SK-N-DZ (cell line): ENCODE measurements around the gene ACKR3. TPM values are rescaled to one million over a fixed set of nuclear protein-coding genes. Genes with fewer than 3 reads are reported as not detected.

ENCODE experiments used
- DNase-seq: peaks from one replicate; pipeline ENCODE4 v3.0.0-alpha.2; 2015; ENCODE audit warnings: low spot score
- polyA plus RNA-seq, 2 experiments: library from polyadenylated mRNA; depleted of rRNA; stranded (reverse); fragments of >200 nt; gene quantifications; 2 replicates each; pipeline ENCODE4 v1.2.3, GENCODE V29; 2014

The ACKR3 gene
- polyA plus RNA-seq (2014; cell fraction: cytosol; rRNA removed): 0.93 and 1.4 TPM in 2 replicates
- polyA plus RNA-seq (2014; cell fraction: nucleus; rRNA removed): 1.5 and 1.9 TPM in 2 replicates

DNA sequence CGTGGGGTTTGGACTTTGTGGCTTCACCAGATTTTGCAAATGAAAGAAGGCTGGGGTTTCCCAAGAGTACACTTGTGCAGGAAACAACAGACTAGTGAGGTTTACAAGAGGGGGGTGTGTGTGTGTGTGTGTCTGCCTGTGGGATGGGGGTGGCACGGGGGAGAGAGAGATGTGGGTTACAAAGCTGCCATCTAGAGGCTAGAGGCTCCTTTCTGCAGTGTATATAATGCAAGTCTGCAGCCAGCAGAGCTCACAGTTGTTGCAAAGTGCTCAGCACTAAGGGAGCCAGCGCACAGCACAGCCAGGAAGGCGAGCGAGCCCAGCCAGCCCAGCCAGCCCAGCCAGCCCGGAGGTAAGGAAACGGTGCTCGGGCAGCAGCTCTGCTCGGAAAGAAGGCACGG lies at the start of gene ACKR3:
ACKR3 (plus strand) TSS at position 253 of the 401 bp plus-strand sequence. CDS start 10,641 bp downstream, outside the sequence.
- DNase-seq: peak; percentile 49

DNA sequence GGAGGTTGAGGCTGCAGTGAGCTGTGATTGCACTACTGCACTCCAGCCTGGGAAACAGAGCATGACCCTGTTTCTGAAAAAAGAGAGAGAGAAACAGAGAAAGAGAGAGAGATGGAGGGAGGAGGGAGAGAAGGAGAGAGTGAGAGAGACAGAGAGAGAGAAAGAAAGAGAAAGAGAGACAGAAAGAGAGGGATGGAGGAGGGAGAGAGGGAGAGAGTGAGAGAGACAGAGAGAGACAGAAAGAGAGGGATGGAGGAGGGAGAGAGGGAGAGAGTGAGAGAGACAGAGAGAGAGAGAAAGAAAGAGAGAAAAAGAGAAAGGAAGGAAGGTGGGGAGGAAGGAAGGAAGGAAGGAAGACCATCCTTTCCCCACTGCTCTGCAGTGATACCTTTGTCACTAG lies 48.1 kb upstream of the ACKR3 start:
- no peak for DNase-seq

DNA sequence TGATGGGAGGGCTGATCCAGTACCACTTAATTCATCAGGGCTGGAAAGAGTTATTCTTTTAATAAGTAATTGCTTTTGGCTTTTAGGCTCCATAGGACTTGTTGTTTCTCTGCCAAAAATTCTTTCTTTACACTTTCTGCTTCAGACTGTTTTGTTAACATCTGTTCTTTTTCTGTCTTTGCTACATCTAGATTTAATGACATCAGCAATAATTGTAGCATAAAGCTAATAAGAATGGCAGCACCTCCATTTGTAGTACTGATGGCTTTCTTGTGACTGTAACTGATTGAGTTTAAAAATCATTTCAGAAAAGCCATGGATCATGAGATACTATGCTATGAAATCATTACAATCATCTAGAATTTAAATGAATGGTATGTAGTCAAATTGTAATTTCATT lies 46.4 kb upstream of the ACKR3 start:
- no peak for DNase-seq

DNA sequence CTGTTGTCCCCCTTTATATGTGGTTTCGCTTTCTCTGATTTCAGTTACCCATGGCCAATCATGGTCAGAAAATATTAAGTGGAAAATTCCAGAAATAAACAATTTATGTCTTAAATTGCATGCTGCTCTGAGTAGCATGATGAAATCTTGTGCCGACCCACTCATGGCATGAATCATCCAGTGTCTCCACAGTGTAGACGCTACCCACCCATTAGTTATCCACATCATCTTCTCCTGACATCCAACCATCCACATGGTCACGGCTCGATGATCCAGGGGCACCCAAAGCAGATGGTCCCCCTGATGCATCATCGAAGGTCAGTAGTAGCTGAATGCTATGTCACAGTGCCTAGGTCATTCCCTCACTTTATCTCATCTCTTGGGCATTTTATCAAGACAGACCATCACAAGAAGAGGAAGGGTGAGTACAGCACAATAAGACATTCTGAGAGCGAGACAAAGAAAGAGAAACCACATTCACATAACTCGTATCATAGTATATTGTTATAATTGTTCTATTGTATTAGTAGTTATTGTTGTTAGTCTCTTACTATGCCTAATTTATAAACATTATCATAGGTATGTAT lies 44.1 kb upstream of the ACKR3 start:
- DNase-seq: no peak

DNA sequence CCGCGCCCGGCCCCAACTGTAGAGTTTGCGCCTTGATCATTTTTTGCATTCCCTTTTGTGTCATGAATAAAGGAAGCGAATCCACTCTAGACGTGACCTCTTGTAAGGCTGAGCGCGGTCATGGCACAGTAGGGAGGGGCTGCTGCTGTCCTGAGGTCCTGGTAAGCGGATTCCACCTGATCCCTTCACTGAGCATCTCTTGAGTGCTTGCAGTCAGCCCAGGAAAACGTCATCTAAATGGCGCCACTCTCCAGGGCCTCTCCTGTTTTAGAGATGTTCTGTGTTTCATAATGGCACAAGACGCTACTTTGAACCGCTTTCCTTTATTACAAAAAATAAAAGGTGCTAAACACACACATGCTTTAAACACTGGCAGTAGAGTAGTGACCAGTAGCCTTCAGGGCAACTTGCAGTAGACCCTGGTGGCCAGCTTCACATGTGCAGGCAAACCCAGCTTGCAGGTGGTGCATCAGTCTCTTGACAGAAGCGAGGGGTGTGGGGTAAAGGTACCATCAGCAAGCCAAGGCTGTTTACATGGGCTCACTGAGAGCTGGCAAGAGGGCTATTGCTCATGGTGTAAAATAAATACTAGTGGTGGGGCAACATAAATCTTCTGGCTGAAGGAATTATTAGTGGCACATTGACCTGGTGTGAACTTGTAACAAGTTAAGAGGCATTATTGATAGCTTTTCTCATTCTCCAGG lies 43.0 kb upstream of the ACKR3 start:
- no peak for DNase-seq

DNA sequence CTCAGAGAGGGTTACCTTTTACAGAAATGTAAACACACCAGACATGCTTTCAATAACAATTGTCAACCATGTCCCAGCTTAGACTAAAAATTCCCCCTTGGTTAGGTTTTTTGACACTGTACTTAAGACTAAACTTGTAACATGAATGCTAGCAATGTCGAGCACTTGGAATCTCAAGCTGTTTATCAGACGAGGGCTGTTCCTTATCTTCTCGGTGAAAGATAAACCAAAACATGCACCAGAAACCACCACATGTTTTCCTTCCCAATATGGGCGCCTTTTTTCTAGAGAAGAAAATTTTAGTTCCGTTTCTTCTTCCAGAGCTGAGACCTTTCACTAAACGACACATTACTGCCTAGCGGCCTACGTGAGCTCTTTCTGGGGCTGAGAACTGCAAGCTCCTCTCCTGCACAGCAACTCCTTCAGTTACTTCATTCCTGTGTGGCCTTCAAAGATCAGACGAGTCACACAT lies 42.4 kb upstream of the ACKR3 start:
- no peak for DNase-seq

DNA sequence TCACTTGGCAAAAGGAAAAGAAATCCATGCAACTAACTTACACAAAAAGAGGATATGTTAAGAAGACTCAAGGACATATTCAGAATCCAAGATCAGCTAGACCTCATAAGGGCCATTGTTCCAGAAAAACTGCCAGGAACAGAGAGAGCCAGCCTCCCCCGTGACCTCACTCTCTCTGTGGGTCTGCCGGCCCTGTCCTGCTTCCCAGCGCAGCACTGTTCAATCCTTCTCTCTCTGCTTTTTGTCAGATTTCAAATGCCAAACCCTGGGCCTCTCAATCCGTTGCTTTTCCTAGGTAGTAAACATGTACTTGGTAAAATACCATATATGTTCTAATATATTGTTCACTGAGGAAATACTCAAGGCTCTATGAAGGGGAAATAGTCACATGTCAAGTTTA lies 40.0 kb upstream of the ACKR3 start:
- DNase-seq: no peak

DNA sequence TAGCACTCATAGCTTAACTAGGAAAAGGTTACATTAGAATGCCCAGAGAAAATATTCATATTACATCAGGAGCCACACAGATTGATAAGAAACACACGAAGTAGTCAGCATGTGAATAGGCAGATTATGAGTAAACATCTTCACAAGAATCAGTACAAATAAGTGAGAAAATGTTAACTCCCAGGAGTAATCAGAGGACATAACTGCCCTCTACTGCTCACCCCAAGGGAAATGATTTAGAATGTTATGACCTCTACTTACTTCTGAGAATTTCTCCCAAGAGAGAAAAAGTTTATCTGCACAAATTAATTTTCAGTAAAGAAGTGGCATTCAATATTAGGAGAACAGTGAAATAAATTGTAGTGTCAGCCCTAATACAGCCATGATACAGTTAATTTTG lies 39.1 kb upstream of the ACKR3 start:
- no peak for DNase-seq

DNA sequence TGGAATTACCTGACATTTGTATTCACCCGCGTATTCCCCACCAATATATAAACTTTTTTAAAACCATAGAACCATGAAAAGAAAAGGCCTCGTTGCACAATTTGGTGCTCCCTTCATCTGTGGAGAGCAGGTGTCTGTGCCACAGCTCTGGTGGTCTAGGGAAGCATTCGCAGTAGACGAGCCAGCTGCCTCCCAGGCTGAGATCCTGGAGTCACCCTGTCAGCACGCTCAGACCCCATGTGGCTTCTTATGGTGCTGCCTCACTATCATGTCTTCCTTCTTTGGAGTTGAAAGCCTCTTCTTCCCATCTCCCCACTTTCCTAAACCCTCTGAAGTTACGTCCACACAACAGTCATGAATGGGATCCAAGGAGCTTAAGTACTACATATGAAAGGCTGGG lies 38.4 kb upstream of the ACKR3 start:
- DNase-seq: no peak

DNA sequence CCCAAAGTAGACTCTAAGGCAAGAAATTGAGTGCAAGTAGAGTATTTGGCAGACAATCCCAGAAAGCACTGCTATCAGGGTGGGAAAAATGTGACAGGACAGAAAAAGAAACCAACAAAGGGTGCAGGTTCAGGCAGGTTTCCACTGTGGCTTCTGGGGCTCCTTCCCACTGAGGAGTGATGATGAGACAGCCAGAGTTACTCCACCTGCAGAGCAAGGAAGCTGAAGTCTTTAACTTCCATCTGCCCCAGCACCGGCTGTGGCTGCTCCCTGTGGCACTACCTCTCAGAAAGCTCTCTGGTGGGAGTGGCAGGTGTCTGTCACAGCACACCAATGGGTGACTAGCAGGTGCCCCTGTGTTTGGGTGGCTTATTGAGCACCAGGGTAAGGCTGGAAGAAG lies 37.6 kb upstream of the ACKR3 start:
- DNase-seq: no peak

DNA sequence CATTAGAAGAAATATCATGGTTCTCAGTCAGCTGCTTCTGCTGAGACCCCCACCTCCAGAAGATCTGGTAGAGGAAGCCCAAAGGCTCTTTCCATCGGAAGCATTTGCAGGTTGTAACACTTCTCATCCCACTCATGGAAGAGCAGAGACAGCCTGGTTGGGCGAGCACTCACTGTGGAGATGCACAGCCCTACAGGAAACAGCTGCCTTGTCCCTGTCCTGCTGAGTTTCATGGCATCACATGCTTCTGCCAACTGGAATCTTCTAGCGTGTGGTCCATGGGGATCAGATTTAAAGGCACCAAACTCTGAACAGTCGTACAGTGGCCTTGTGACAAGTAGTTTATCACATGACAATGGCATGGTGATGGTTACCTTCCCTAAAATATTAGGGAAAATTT lies 36.3 kb upstream of the ACKR3 start:
- no peak for DNase-seq

DNA sequence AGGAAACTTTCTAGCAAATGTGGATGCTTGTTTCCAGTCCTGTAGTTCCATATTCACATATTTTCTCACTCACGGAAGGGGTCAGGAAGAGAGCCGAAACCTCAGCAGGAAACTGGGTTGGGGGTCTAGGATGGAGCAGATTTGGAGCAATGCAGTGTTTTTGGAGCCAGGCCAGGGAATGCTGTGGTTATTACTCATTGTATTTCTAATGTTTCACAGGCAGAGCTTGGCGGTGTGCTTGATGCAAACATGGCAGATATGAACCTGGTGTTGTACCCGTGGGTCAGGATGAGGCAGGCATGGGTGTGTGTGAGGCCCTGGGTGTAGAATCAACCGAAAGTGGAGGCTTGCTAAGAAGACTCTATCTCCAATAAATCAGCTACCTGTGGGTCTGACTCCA lies 34.6 kb upstream of the ACKR3 start:
- no peak for DNase-seq

DNA sequence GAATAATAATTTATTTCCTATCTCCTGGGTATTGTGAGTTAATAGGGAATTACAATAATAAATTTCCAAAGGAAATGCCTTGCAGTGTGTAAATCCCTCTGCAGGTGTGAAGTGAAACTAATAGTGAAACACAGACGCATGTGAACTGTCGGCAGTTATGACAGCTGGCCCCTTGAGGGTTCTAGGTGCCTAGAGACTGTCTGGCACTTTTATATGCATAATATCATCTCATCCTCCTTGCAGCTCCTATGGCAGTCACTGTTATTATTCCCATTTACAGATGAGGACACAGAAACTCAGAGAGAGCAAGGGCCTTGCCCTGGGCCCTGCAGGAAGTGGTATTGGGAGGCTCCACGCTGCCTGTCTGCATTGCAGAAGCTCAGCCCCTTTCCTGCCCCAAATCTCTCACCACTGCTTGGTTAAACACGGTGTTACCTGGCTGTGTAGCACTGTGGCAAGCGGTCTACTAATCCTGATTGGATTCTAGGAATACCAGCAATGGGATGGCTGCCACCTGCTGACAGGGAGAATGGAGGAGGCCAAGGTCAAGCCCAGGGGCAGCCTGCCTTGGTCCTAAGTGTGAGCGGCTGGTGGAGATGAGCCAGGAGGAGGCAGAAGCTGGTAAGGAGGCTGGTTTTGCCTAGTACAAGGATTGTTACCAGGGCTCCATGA lies 32.8 kb upstream of the ACKR3 start:
- no peak for DNase-seq

DNA sequence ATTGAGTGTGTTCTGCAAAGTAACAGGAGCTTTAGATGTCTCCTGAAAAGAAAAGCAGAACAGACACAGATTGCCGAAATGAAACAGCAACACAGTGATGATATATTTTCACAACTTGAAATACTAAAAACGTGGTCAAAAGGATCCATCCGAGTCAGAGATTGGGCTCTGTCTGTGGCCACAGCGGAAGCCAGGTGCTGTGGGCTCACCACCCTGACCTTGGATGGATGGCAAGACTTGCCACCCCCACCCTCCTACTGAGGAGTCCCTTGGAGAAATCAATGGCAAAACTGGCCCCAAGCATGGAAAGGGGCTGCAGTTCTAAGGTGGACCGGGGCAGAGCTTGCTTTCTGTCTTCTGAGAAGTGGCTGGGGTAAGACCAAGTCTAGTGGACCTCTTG lies 31.4 kb upstream of the ACKR3 start:
- no peak for DNase-seq

DNA sequence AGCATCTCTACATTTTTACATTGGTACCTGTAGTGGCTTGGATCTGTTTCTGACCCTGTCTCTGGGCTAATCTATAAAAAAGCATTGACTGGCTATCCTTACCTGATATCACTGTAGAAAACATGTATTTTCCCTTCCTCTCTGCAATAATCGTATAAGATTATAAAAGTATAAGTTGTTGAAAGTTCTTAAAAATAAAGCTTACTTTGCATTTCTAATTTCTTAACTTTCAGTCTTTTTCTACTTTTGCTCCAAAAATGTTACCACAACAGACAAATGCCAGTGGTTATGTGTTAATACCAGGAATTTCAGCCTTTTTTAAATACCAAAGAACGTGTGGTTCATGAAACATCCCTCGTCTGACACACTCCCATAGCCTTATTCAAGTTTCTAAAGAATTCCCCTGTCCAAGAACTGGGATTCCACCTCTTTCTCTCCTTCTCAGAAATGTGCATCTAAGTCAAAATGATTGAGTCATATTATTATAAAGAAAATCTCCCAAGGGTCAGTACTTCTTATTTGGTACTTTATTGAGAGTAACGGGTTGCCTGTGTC lies 28.5 kb upstream of the ACKR3 start:
- no peak for DNase-seq

DNA sequence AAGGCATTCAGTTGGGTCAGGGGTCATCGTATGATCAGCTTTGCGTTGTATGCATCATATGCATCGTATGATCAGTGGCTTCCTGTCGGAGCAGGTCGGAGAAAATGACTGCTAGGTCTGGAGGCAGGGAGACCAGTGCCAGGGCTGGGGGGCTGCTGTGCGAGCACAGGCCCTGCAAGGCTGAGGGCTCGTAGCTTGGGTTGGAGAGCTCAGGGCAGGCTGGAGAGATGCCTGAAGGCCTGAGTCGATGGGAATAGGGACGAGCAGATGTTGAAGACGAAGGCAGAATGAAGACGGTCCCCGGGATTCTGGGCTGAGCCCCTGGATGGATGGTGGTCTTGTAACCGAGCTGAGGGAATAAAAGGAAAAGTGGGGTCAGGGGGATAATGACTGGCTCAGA lies 25.3 kb upstream of the ACKR3 start:
- no peak for DNase-seq

DNA sequence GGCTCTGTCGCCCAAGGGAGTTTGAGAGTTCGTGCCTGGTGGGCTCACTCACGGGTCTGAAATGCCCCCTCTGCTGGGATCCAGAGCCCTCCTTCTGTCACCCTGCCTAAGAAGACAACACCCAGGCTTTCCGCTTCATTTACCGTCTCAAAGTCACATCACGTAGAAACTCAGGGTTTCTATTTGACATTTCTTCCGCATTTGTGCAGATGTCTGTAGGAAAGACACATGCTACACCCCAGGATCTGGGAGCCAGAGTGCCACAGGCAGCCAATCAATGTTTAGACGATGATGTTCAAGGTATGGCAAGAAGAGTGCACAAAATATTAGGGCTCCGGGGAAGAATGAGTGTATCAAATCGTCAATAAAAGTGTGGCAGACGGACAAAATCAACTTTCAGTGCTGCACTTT lies 24.4 kb upstream of the ACKR3 start:
- no peak for DNase-seq

DNA sequence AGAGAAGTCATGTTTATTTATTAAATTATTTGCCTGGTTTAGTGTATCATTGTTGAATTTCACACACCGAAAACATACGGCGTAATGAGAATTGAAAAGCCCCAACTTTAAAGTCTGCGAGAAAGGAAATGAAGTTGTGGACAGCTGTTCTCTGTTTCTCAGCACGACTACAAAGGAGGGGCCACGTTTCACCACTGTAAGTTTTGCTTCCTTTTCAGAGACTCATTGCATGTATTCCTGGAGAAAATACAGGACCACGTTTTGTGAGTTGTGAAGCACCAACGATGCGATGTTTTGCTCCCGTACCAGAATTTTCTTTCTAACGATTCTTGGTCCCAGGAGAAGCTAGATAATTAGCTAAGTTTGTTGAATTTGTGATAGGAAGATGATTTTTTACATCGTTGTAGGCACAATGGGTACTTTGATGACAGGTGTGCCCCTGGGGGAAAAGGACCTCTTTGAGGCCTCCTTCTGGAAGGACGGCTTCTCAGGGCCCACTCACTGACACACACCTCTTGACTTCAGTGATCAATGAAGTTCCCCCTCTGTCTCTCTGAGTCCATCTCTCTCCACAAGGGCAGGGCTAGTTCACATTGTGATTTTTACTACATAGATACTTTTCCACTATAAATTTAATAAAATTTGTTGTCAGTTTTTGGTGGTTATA lies 23.7 kb upstream of the ACKR3 start:
- no peak for DNase-seq

DNA sequence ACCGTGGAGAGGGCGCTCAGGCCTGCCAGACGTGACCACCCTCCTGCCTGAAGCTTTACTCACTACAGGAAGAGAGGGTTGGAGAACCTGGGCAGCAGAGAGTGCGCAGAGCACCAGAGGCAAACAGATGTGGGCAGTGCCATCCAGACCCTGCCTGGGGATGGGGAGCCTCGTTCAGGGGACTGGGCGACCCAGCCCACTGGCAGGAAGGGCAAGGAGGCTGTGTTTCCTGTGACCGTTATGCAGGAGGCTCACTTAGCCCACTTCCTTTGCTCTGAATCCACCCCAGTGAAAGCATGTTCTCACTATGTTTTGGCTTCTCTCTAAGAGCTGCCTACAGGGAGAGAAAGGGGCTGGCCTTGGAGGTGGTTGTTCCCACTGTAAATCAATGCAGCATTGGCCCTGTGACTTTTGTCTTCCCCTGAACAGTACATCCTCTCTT lies 23.0 kb upstream of the ACKR3 start:
- DNase-seq: no peak

DNA sequence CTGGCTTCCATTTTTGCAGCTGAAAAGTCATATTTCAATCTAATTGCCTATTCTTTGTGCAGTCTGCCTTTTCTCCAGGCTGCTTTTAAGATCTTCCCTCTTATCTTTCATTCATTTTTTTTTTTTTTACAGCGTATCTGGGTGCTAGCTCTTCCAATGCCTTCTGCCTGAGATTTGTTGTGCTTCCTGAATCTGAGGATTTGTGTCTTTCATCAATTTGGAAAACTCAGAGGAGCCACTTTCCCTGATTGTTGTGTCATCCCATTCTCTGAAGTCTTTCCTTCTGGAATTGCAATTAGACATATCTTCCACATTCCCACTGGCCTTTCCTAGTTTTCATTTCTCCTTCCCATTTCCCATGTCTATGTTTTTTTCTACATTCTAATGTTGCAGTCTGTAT lies 21.9 kb upstream of the ACKR3 start:
- DNase-seq: no peak

DNA sequence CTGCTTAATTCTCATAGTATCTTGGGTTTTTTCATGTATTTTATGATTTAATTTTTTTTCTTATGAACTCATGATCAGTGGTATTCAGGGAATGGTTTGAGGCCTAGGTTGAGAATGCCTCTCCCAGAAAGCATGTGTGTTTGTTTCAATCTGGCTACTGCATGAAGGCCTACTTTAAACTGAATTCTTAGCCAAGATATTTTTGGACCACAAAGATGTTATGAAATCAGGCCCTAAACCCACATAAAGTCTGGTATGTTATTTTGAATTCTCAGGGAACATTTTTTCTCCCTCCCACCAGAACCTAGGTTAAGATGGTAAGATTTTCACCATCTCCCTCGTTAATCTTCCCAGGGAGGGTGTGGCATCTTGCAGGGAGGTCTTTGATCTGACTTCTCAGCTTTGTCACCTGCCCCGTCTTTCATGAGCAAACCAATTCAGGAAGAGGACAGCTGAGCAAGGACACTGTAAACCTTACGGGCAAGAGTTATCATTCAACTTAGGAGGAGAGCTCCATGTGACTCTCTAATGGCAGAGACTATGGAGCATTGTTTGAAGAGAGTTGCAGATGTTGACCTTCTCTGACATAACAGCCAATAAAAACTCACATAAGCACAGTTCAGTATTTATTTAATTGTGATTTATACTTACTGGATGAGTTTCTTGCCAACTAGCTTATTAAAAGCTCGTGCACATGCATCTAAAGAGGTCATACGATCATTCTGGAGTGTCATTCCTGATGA lies 21.3 kb upstream of the ACKR3 start:
- no peak for DNase-seq
